ENCODE results near the gene OR4D1.

- no peak for TF ChIP-seq CTCF (IDR thresholded peaks at IDR 0.05; ENCODE audit: poor library complexity)
- TF ChIP-seq EZH2phosphoT487 (IDR thresholded peaks at IDR 0.05; ENCODE audit: low read depth, severe bottlenecking, unreplicated experiment) = no peak
Observed at GRCh38 chr17:58205936-58206335, 57.8 kb downstream of the OR4D1 start.

Data from hepatocyte (in vitro differentiated cells).